GM19455 (cell line): ENCODE data around the gene HERC2.
"Not testable (repeated sequence)": the region's sequence is repeated elsewhere in the genome, so short reads cannot be mapped to it uniquely, and the experiment has no call there.

Source experiments
- ATAC-seq: cut with Tn5 transposase; IDR thresholded peaks from one replicate; pipeline ENCODE4 v1.9.1; 2021; ENCODE audit not compliant: unreplicated experiment

HERC2 gene

GRCh38 chr15:28185148-28185895, 136.7 kb downstream of the HERC2 start:
- no peak for ATAC-seq

- ATAC-seq = no peak
Measured at GRCh38 chr15:28184166-28184565, 137.8 kb downstream of the HERC2 start.

DNA sequence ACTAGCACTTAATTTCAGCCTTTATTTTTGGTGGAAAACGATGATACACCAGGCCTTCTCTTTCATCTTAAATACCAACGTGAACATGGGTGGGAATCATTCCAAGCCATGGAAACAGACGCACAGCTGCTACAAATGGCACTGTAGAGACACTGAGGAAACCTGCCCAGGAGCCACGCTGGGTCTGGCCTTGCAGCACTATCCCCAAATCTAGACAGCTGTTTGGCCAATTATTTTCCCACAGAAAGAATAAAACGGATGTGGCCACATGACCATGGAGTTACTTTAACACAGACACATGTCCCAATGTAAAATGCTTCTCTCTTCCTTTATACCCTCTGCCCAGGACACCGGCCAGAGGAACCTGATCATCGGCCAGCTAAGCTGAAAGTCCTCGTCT, 139.2 kb downstream of the HERC2 start:
- ATAC-seq = no peak

DNA sequence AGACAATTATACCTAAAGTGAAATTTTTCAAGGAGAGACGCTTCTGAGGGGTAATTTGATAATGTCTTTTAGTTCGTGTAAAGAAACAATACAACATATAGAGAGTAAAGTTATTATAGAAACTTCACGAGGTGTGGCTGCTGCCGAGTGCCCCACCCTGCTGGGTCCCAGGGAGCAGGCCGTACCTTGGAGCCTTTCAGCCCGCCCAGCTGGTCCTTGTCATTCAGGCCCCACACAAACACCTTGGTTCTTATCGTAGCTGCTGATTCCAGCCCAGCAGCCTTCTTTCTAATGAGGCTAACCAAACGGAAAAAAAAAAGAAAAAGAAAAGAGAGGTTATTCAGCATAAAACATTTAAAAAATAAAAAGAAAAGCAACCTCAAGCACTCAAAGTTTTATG, 139.8 kb downstream of the HERC2 start:
- ATAC-seq = no peak

GRCh38 chr15:28181366-28181765, 140.6 kb downstream of the HERC2 start:
- ATAC-seq = no peak

DNA sequence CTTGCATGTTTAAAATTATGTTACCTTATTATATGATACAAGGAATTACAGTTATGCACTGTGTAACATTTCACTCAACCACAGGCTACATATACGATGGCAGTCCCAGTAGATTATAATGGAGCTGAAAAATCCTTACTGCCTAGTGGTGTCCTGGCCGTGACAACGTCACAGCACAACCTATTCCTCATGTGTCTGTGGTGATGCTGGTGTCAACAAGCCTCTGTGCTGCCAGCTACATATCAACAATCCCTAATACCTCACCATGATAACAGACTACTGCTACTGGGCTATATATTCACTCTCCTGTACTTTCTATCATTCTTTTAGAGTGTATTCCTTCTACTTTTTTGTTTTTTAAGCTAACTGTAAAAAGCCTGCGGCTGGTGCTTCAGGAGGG, 142.7 kb downstream of the HERC2 start:
- ATAC-seq = no peak

DNA sequence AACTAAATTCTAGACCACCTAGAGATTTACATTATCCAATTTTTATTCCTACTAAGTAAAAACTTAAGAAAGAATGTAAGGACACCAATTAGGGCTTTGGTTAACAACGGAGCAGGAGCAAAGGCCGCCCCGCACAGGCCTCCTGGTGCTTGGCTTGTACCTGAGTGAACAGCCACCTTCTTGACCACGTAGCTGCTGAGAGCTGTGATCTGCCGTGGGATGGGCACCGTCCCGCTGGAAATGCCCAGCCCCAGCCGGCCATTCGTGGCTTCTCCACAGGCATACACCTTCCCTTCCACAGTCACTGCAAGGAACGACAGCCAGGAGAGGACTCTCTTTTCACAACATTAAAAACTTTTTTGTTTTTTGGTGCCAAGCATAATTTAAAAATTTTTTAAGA, 143.3 kb downstream of the HERC2 start:
- ATAC-seq = no peak

DNA sequence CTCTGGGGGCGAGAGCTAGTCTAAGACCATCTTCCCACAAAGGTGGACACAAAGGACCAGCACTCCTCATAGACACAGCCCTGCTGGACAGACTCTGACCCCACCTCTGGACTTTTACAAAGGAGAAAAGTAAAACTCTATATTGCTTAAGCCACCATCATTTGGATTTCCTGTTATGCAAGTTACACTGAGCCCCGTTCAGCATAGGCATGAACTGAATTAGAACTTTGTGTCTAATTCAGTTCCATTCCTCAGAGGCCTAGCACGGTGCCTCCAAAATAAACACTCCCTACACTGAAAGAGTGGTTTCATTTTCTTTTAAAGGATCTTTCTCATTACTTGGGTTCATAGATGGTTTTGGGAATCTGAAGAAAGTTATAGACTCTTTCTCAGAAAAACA, 143.7 kb downstream of the HERC2 start:
- ATAC-seq = no peak

- ATAC-seq = no peak
Measured at GRCh38 chr15:28169366-28169765, 152.6 kb downstream of the HERC2 start.

- ATAC-seq = not testable (repeated sequence)
Measured at GRCh38 chr15:28168405-28169121, 153.4 kb downstream of the HERC2 start.

- no peak for ATAC-seq
Measured at GRCh38 chr15:28167042-28167441, 154.9 kb downstream of the HERC2 start.

GRCh38 chr15:28165791-28166190, 156.2 kb downstream of the HERC2 start:
- no peak for ATAC-seq

- no peak for ATAC-seq
Measured at GRCh38 chr15:28164876-28165275, 157.1 kb downstream of the HERC2 start.

- ATAC-seq = no peak
Measured at GRCh38 chr15:28154283-28154682, 167.7 kb downstream of the HERC2 start.

DNA sequence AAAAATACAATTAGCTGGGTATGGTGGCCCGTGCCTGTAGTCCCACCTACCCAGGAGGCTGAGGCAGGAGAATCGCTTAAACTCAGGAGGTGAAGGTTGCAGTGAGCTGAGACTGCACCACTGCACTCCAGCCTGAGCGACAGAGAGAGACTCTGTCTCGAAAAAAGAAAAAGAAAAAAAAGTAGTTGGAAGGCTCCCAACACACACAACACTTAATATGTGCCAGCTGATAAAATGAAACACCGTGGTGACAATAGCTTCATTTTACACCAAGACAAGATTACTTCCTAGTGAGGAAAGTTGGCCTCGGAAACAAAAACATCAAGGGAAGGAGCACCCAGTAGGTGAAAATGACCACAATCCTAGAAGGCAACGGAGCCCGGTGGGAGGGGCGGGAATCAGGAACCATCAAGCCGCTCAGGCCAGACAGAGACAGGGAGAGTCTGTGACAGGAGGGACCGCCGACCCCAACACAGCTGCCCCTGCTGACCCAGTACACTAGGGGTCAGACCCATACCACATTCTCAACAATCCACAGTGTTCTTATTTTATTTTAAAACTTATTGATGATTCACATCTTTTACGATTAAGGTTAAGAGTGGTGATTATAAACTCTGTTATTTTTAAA, 168.4 kb downstream of the HERC2 start:
- no peak for ATAC-seq

DNA sequence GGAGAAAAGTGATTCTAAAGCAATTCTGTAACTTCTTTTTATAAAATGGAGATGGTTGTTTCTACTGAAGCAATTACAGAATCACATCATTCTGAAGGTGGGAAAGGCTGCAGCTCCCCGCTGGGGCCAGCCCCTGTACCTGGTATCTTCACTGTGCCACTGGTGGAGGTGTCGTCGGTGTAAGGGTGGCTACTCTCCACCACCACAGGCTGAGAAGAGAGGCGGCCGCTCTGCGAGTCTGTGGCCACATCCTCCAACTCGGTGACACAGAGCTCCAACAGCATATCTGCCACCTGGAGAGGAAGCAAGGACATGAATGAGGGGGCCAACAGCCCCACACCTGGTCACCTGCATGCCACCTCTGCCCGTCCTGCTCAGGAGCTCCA, 169.4 kb downstream of the HERC2 start:
- ATAC-seq = not testable (repeated sequence)

DNA sequence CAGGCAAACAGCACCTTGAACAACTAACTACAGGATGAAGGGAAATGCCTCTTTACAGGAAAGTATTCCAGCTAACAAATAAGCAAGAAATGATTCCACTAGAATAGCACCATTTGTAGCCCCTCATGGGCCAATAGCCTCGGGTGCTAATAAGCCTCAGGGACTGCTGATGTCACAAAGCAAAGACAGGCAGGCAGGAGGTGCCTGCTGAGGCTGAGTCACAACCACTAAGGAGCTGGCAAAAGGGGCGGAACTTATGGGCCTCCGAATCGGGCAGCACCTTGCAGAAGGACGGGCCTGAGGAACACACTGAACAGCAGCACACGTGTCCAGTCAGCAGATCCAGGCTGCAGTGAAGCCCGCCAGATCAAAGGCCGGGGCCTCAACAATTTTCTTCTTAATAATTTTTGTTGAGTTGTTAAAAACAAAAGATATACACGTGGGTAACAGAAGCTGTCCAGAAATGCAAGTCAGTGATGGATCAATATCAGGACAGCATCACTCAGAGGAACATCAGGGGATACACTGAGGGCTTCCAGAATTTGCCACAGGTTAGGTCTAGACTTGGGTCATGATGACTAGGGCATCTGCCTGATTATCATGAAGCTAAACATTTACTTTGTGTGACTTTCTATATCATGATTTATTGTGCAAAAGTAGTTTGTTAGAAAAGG, 170.0 kb downstream of the HERC2 start:
- ATAC-seq = not testable (repeated sequence)

- no peak for ATAC-seq
Measured at GRCh38 chr15:28147801-28148200, 174.2 kb downstream of the HERC2 start.

DNA sequence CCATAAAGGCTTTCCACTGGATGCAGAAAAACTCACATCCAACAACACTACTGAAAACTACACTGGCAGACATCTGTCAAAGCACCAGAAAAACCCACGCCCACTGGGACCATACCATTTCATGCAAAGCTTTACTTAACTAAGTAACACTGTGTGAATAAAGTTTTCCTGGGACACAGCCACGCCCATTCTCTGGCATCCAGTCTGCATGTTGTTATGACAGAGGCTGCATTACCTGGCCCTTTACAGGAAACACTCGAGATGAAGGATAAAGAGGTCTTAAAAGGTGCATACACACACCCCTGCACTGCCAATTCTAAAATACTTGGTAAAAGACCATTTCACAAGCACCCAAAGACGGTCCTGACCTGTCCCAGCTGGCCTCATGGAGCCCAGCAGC, 176.6 kb downstream of the HERC2 start:
- not testable (repeated sequence) for ATAC-seq

- no peak for ATAC-seq
Measured at GRCh38 chr15:28140062-28140461, 181.9 kb downstream of the HERC2 start.

DNA sequence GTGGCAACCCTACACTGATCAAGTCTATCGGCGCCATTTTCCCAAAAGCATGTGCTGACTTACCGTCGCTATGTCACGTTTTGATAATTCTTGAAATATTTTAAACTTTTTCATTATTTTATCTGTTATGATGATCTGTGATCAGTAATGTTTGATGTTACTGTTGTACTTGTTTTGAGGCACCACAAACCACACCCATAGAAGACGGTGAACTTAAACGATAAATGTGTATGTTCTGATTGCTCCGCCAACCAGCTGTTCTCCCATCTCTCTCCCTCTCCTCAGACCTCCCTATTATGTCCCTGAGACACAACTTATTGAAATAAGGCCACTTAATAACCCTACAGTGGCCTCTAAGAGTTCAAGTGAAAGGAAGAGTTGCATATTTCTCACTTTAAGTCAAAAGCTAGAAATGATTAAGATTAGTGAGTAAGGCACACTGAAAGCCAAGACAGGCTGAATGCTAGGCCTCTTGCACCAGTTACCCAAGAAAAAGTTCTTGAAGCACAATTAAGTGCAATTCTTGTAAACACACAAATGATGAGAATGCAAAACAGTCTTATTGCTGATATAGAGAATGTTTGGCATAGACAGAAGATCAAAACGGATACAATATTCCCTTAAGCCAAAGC, 184.5 kb downstream of the HERC2 start:
- not testable (repeated sequence) for ATAC-seq
